A549 (cell line): ENCODE data around the gene KRTAP10-2. TPM values are rescaled to one million over a fixed set of nuclear protein-coding genes. Genes with fewer than 3 reads are reported as not detected.

Experiments
- ATAC-seq, 2 experiments: fragments of 200-7000 bp in 1 of 2; fragments of >200 bp in 1 of 2; cut with Nextera tagmentation in 1 of 2; cut with Tn5 transposase in 1 of 2; 3 replicates each; pipeline versions ENCODE4 v1.8.0 to v1.9.1; 2018 to 2020; ENCODE audit warnings: mild to moderate bottlenecking in 1 of 2, moderate library complexity in 1 of 2
- CTCF ChIA-PET: fragments of 300-600 bp; sonication (Branson Sonifier 250); formaldehyde crosslinking; extraction: SDS; loops from one replicate; lab custom pipeline; 2021; ENCODE audit warnings: antibody characterized with exemption, inconsistent platforms; lab: Yijun Ruan, JAX
- POLR2A ChIA-PET: fragments of 350-600 bp; formaldehyde crosslinking; extraction: SDS; loops from one replicate; lab custom pipeline; 2021; ENCODE audit warnings: antibody characterized with exemption, inconsistent platforms; lab: Yijun Ruan, JAX
- DNase-seq, 2 experiments: peaks; one replicate each; pipeline versions ENCODE4 v3.0.0 to v3.0.0-alpha.2; 2011 to 2016; ENCODE audit warnings: low read depth in 1 of 2, low spot score in 1 of 2
- FAIRE-seq: peaks from 2 replicates; lab custom pipeline; 2011; peaks lifted over from hg19 to GRCh38; lab: Jason Lieb, UNC
- H3K27ac ChIP-seq, 2 experiments: fragments of >200 bp; sonication (Bioruptor Twin); formaldehyde crosslinking; 3 replicates each; pipeline ENCODE4 v1.5.1; 2016 to 2017
- H3K4me1 ChIP-seq: fragments of >200 bp; sonication (Bioruptor Twin); formaldehyde crosslinking; 3 replicates; pipeline ENCODE4 v1.6.1; 2016
- H3K4me2 ChIP-seq: fragments of >200 bp; sonication (Bioruptor Twin); formaldehyde crosslinking; 3 replicates; pipeline ENCODE4 v1.6.1; 2016
- H3K4me3 ChIP-seq: fragments of >200 bp; sonication (Bioruptor Twin); formaldehyde crosslinking; 3 replicates; pipeline ENCODE4 v1.5.1; 2016
- H3K9me3 ChIP-seq: fragments of >200 bp; sonication (Bioruptor Twin); formaldehyde crosslinking; 3 replicates; pipeline ENCODE4 v1.6.1; 2016
- CTCF ChIP-seq: fragments of >200 bp; sonication (Bioruptor Twin); formaldehyde crosslinking; IDR thresholded peaks from 3 replicates; pipeline ENCODE4 v1.5.1; 2016
- EHMT2 ChIP-seq: fragments of 200-600 bp; sonication (generic); IDR thresholded peaks from 2 replicates; pipeline ENCODE4 v1.6.1; 2016; ENCODE audit warnings: antibody characterized with exemption, low read depth, mild to moderate bottlenecking, moderate library complexity
- ELK1 ChIP-seq: fragments of 150-350 bp; IDR thresholded peaks from 2 replicates; pipeline ENCODE4 v1.6.1; 2014; ENCODE audit warnings: low read depth, mild to moderate bottlenecking, low read length
- FOSB ChIP-seq: fragments of 250-450 bp; sonication (Bioruptor Pico); IDR thresholded peaks from 2 replicates; pipeline ENCODE4 v1.5.0; 2020; ENCODE audit warnings: mild to moderate bottlenecking, moderate library complexity
- FOSL2 ChIP-seq, 2 experiments: fragments of 450-650 bp in 1 of 2; fragments of >200 bp in 1 of 2; sonication (Bioruptor Twin) in 1 of 2; formaldehyde crosslinking; IDR thresholded peaks; 2 replicates each; pipeline versions ENCODE4 v1.5.0 to v1.6.1; 2016 to 2020; ENCODE audit warnings: mild to moderate bottlenecking in 1 of 2, moderate library complexity in 1 of 2
- HDAC2 ChIP-seq: fragments of 200-600 bp; sonication (generic); IDR thresholded peaks from 2 replicates; pipeline ENCODE4 v1.6.1; 2016
- HES2 ChIP-seq: fragments of >200 bp; sonication (Bioruptor Twin); formaldehyde crosslinking; IDR thresholded peaks from 2 replicates; pipeline ENCODE4 v1.6.1; 2016
- HMGXB4 ChIP-seq: fragments of 250-450 bp; sonication (Bioruptor Pico); IDR thresholded peaks from 2 replicates; pipeline ENCODE4 v1.5.0; 2021; ENCODE audit warnings: mild to moderate bottlenecking, moderate library complexity, borderline replicate concordance
- HOXB13 ChIP-seq: fragments of 250-450 bp; sonication (Bioruptor Pico); IDR thresholded peaks from 2 replicates; pipeline ENCODE4 v1.5.0; 2020; ENCODE audit warnings: low read depth, mild to moderate bottlenecking, moderate library complexity
- HOXB5 ChIP-seq: fragments of 250-450 bp; sonication (Bioruptor Pico); IDR thresholded peaks from 2 replicates; pipeline ENCODE4 v1.5.0; 2020; ENCODE audit warnings: mild to moderate bottlenecking, moderate library complexity
- KDM1A ChIP-seq: fragments of 200-600 bp; sonication (generic); IDR thresholded peaks from 2 replicates; pipeline ENCODE4 v1.6.1; 2016; ENCODE audit warnings: low read depth, mild to moderate bottlenecking
- KDM5A ChIP-seq: fragments of 200-600 bp; sonication (generic); IDR thresholded peaks from 2 replicates; pipeline ENCODE4 v1.6.1; 2016; ENCODE audit warnings: antibody characterized with exemption, mild to moderate bottlenecking
- MAFK ChIP-seq: fragments of 450-650 bp; IDR thresholded peaks from 2 replicates; pipeline ENCODE4 v1.6.1; 2014; ENCODE audit not compliant: partially characterized antibody
- NPAS2 ChIP-seq: fragments of 250-450 bp; sonication (Bioruptor Pico); IDR thresholded peaks from 2 replicates; pipeline ENCODE4 v1.8.0; 2022; ENCODE audit warnings: mild to moderate bottlenecking, moderate library complexity, borderline replicate concordance
- POLR2AphosphoS2 ChIP-seq: conservative IDR thresholded peaks from 2 replicates; pipeline ENCODE4 v1.6.1; 2012; ENCODE audit warnings: low read length, improper control_type of control experiment, inconsistent platforms
- SMC3 ChIP-seq: fragments of >200 bp; sonication (Bioruptor Twin); formaldehyde crosslinking; IDR thresholded peaks from 3 replicates; pipeline ENCODE4 v1.6.1; 2018; ENCODE audit warnings: inconsistent platforms
- ZNF302 ChIP-seq: fragments of 250-450 bp; sonication (Bioruptor Pico); IDR thresholded peaks from 2 replicates; pipeline ENCODE4 v1.9.0; 2021; ENCODE audit warnings: inconsistent platforms, mild to moderate bottlenecking, moderate library complexity
- WGBS: methylation state at CpG from one replicate; pipeline ENCODE4 v1.1.6; 2017; ENCODE audit errors: missing lambda C conversion rate; 5-methylcytosine and 5-hydroxymethylcytosine counted together
- polyA plus RNA-seq, 4 experiments: library from polyadenylated mRNA; depleted of rRNA in 3 of 4; stranded (reverse); fragments of >200 nt; fragmentation: RNase III in 1 of 4; extraction: RNeasy Plus Mini Kit Qiagen cat#74134 plus additional on column Dnase treatment in 1 of 4; gene quantifications; 2 replicates in 3 of 4; 3 replicates in 1 of 4; pipeline ENCODE4 v1.2.3, GENCODE V29; 2011 to 2017

The KRTAP10-2 gene
- polyA plus RNA-seq, 2 of the 4 experiments (the other 2 are of a cell fraction), result not detected

- no peak for TF ChIP-seq CTCF
- TF ChIP-seq MAFK, result no peak
- no peak for TF ChIP-seq HOXB13 (CRISPR knock-in tag)
- no peak for TF ChIP-seq SMC3
- TF ChIP-seq HMGXB4 (CRISPR knock-in tag), result no peak
- TF ChIP-seq HOXB5 (CRISPR knock-in tag), result no peak
- no peak for TF ChIP-seq FOSB (CRISPR knock-in tag)
- TF ChIP-seq POLR2AphosphoS2, result no peak
- TF ChIP-seq HDAC2, result no peak
- no peak for TF ChIP-seq FOSL2 (IDR thresholded peaks at IDR 0.05)
- no peak for TF ChIP-seq FOSL2 (CRISPR knock-in tag; IDR thresholded peaks at IDR 0.05)
- TF ChIP-seq, all 56 proteins: peak for 0
These were observed 16.3 kb upstream of the KRTAP10-2 start (continued) for GRCh38 chr21:44567481-44568171.

GRCh38 chr21:44566403-44566802 is 15.1 kb upstream of the KRTAP10-2 start:
- Histone ChIP-seq H3K4me3 (no peak overlapping the region), H3K4me1 (no peaks in the 10 kb centered on the region), H3K27ac (no peak overlapping the region), H3K4me2 (no peak overlapping the region), H3K9me3 (peaks cover 4% of the 10 kb centered on the region; the same call in 2 of the 3 replicates)
- ChIA-PET CTCF (no interaction called here), POLR2A (no interaction called here)
- DNase-seq (no peak), ATAC-seq (no peak), FAIRE-seq (no peak)
- TF ChIP-seq FOSL2 (IDR thresholded peaks at IDR 0.05) (no peak), FOSL2 (CRISPR knock-in tag; IDR thresholded peaks at IDR 0.05) (0 out of 2 replicates have a peak, but pooled peaks have one; percentile 6), ELK1 (no peak), ZNF302 (CRISPR knock-in tag) (no peak)
- 41% methylated on average over 1 of the region's 1 CpG for WGBS

- Histone ChIP-seq H3K27ac (no peak overlapping the region), H3K9me3 (no peaks in the 10 kb centered on the region), H3K4me1 (no peaks in the 10 kb centered on the region), H3K4me2 (no peak overlapping the region), H3K4me3 (no peak overlapping the region)
- WGBS, result 24% methylated on average over 1 of the region's 1 CpG
- no peak for TF ChIP-seq HOXB13 (CRISPR knock-in tag)
- no peak for TF ChIP-seq KDM1A
- no peak for TF ChIP-seq EHMT2
- ChIA-PET CTCF (no interaction called here), POLR2A (no interaction called here)
- FAIRE-seq (no peak), DNase-seq (no peak), ATAC-seq (no peak)
These were observed 13.7 kb upstream of the KRTAP10-2 start for GRCh38 chr21:44564886-44565598.

- TF ChIP-seq HOXB5 (CRISPR knock-in tag) (no peak), KDM5A (no peak), HES2 (no peak), HDAC2 (no peak), NPAS2 (CRISPR knock-in tag) (no peak)
- 88% methylated on average over 1 of the region's 1 CpG for WGBS
- no peak for FAIRE-seq
- ChIA-PET POLR2A (no interaction called here), CTCF (no interaction called here)
- H3K4me3 ChIP-seq, result no peak overlapping the region
- no peaks in the 10 kb centered on the region for H3K9me3 ChIP-seq
- H3K4me1 ChIP-seq, result no peaks in the 10 kb centered on the region
- no peak for DNase-seq
- no peak overlapping the region for H3K4me2 ChIP-seq
- ATAC-seq, result no peak
- no peak overlapping the region for H3K27ac ChIP-seq
These were observed 12.8 kb upstream of the KRTAP10-2 start for GRCh38 chr21:44564099-44564498.
